ENCODE measurements around the gene GSX2.

GSX2 gene

DNA sequence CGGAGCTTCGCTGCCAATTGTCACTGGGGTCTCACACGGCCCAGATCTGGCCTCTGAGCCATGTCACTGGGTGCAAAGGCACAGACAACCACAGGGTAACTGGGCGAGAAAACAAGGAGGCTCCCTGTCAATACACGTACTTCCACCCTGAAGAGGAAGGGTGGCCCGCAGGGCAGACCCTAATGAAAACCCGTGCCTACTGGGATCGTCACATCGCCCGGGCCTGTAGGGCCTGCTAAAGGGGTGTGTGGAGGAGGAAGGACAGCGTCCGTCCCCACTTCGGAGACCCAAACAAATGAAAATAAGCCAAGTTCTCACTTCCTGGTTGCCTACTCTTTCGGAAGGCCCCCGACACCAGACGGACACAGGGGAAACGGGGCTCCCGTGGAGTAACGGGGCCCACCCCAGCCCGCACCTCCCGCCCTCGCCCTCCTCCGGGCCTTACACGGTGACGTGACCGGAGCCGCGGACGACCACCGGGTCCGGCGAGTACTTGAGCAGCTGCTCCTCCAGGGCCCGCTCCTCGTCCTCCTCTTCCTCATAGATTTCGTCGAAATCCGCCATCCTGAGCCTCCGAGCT, 36.1 kb upstream of the GSX2 start:
- Histone ChIP-seq H3K9ac (ENCODE audit: low read depth, low read length) (peak overlapping the region; percentile 26), H3K9me3 (ENCODE audit: control insufficient read depth, insufficient read depth, low read length) (no peaks in the 10 kb centered on the region), H3K4me3 (ENCODE audit: low read depth, low read length) (peak overlapping the region; percentile 71), H3K27me3 (ENCODE audit: control insufficient read depth, insufficient read depth, low read length) (peaks cover 12% of the 10 kb centered on the region), H3K4me1 (ENCODE audit: control insufficient read depth, insufficient read depth, low read length) (peaks cover 3% of the 10 kb centered on the region), H3K36me3 (ENCODE audit: control insufficient read depth, insufficient read depth, low read length) (no peaks in the 10 kb centered on the region)

- Histone ChIP-seq H3K4me3 (ENCODE audit: low read depth, low read length) (peak within 1 kb of the TSS; percentile 79), H3K4me1 (ENCODE audit: control insufficient read depth, insufficient read depth, low read length) (peaks cover 3% of the 10 kb centered on the region), H3K36me3 (ENCODE audit: control insufficient read depth, insufficient read depth, low read length) (no peaks in the 10 kb centered on the region), H3K9me3 (ENCODE audit: control insufficient read depth, insufficient read depth, low read length) (no peaks in the 10 kb centered on the region), H3K27me3 (ENCODE audit: control insufficient read depth, insufficient read depth, low read length) (peaks cover 12% of the 10 kb centered on the region), H3K9ac (ENCODE audit: low read depth, low read length) (peak within 1 kb of the TSS; percentile 26)
Measured at GRCh38 chr4:54064317-54065111, 35.4 kb upstream of the GSX2 start, which contains the start of gene CHIC2. Gene CHIC2 (minus strand): TSS chr4:54064605. CDS start chr4:54064300, 305 bp downstream.

GRCh38 chr4:54065282-54066087, 34.5 kb upstream of the GSX2 start:
- Histone ChIP-seq H3K4me1 (ENCODE audit: control insufficient read depth, insufficient read depth, low read length) (peaks cover 3% of the 10 kb centered on the region), H3K36me3 (ENCODE audit: control insufficient read depth, insufficient read depth, low read length) (no peaks in the 10 kb centered on the region), H3K9ac (ENCODE audit: low read depth, low read length) (no peak overlapping the region), H3K9me3 (ENCODE audit: control insufficient read depth, insufficient read depth, low read length) (no peaks in the 10 kb centered on the region), H3K27me3 (ENCODE audit: control insufficient read depth, insufficient read depth, low read length) (peaks cover 12% of the 10 kb centered on the region), H3K4me3 (ENCODE audit: low read depth, low read length) (peak overlapping the region; percentile 79)

GRCh38 chr4:54066088-54066415, 33.9 kb upstream of the GSX2 start:
- H3K9me3 ChIP-seq (ENCODE audit: control insufficient read depth, insufficient read depth, low read length): no peaks in the 10 kb centered on the region
- H3K9ac ChIP-seq (ENCODE audit: low read depth, low read length): no peak overlapping the region
- no peaks in the 10 kb centered on the region for H3K36me3 ChIP-seq (ENCODE audit: control insufficient read depth, insufficient read depth, low read length)
- H3K27me3 ChIP-seq (ENCODE audit: control insufficient read depth, insufficient read depth, low read length): peaks cover 12% of the 10 kb centered on the region
- H3K4me1 ChIP-seq (ENCODE audit: control insufficient read depth, insufficient read depth, low read length): peaks cover 3% of the 10 kb centered on the region
- no peak overlapping the region for H3K4me3 ChIP-seq (ENCODE audit: low read depth, low read length)

DNA sequence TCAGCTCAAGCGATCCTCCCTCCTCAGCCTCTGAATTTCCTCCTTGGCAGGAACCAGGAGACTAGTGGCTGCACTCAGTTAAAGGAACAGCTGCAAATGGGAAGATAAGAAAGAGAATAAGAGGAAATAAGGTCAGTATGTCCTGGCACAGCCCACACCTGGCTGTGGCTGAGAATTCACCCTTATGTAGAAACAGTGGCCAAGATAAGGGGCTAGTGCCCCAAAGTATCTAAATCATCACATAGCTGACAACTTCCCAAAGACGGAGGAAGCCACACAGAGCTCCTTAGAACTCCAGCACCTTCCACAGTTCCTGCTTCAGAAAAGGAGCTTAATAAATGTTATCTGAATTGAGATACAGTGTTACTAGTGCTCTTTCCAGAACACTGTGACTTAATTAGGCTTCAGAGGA, 33.2 kb upstream of the GSX2 start:
- Histone ChIP-seq H3K4me1 (ENCODE audit: control insufficient read depth, insufficient read depth, low read length) (peaks cover 3% of the 10 kb centered on the region), H3K4me3 (ENCODE audit: low read depth, low read length) (no peak overlapping the region), H3K9me3 (ENCODE audit: control insufficient read depth, insufficient read depth, low read length) (no peaks in the 10 kb centered on the region), H3K27me3 (ENCODE audit: control insufficient read depth, insufficient read depth, low read length) (peaks cover 12% of the 10 kb centered on the region), H3K36me3 (ENCODE audit: control insufficient read depth, insufficient read depth, low read length) (no peaks in the 10 kb centered on the region), H3K9ac (ENCODE audit: low read depth, low read length) (no peak overlapping the region)

DNA sequence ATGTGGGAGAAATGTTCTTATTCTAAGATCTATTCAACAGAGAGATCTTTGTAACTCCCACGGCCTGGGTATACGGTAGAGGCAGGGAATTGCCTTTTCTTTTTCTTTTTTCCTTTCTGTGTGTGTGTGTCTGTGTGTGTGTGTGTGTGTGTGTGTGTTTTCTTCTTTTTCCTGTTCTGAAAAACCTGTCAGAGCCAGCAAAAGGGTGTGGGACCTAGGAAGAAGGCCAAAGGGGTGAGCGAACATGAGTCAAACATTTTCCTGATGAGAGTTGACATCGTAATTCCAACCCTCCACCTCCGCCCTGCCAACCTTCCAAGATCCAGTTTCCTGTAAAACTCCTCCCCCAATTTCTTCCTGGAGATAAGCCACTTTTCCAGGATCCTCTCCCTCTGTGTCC, 32.8 kb upstream of the GSX2 start:
- Histone ChIP-seq H3K4me3 (ENCODE audit: low read depth, low read length) (no peak overlapping the region), H3K27me3 (ENCODE audit: control insufficient read depth, insufficient read depth, low read length) (peaks cover 12% of the 10 kb centered on the region), H3K4me1 (ENCODE audit: control insufficient read depth, insufficient read depth, low read length) (peaks cover 3% of the 10 kb centered on the region), H3K36me3 (ENCODE audit: control insufficient read depth, insufficient read depth, low read length) (no peaks in the 10 kb centered on the region), H3K9ac (ENCODE audit: low read depth, low read length) (no peak overlapping the region), H3K9me3 (ENCODE audit: control insufficient read depth, insufficient read depth, low read length) (no peaks in the 10 kb centered on the region)

GRCh38 chr4:54073271-54073880, 26.6 kb upstream of the GSX2 start:
- Histone ChIP-seq H3K9ac (ENCODE audit: low read depth, low read length) (no peak overlapping the region), H3K9me3 (ENCODE audit: control insufficient read depth, insufficient read depth, low read length) (no peaks in the 10 kb centered on the region), H3K4me1 (ENCODE audit: control insufficient read depth, insufficient read depth, low read length) (no peaks in the 10 kb centered on the region), H3K4me3 (ENCODE audit: low read depth, low read length) (no peak overlapping the region), H3K36me3 (ENCODE audit: control insufficient read depth, insufficient read depth, low read length) (no peaks in the 10 kb centered on the region), H3K27me3 (ENCODE audit: control insufficient read depth, insufficient read depth, low read length) (no peaks in the 10 kb centered on the region)

DNA sequence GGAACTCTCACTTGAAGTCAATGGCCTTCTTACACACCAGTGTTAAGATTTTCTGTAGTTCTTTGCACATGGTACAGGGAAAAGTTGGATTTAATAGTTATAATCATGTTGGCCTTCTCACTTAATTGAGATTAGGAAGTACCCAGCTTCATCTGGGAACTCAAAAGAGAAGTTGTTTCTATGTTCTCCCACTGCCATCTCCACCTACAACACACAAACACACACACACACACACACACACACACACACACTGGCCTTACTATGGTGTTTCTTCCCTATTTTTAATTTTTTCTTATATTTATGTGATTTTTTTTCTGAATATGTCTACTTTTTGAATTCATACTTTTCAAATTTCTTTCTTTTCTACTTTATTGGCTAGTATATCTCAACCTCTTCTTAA, 25.6 kb upstream of the GSX2 start:
- Histone ChIP-seq H3K27me3 (ENCODE audit: control insufficient read depth, insufficient read depth, low read length) (no peaks in the 10 kb centered on the region), H3K9ac (ENCODE audit: low read depth, low read length) (no peak overlapping the region), H3K36me3 (ENCODE audit: control insufficient read depth, insufficient read depth, low read length) (no peaks in the 10 kb centered on the region), H3K9me3 (ENCODE audit: control insufficient read depth, insufficient read depth, low read length) (no peaks in the 10 kb centered on the region), H3K4me1 (ENCODE audit: control insufficient read depth, insufficient read depth, low read length) (no peaks in the 10 kb centered on the region), H3K4me3 (ENCODE audit: low read depth, low read length) (no peak overlapping the region)

GRCh38 chr4:54076673-54077072, 23.3 kb upstream of the GSX2 start:
- Histone ChIP-seq H3K27me3 (ENCODE audit: control insufficient read depth, insufficient read depth, low read length) (no peaks in the 10 kb centered on the region), H3K9me3 (ENCODE audit: control insufficient read depth, insufficient read depth, low read length) (no peaks in the 10 kb centered on the region), H3K4me1 (ENCODE audit: control insufficient read depth, insufficient read depth, low read length) (no peaks in the 10 kb centered on the region), H3K4me3 (ENCODE audit: low read depth, low read length) (no peak overlapping the region), H3K36me3 (ENCODE audit: control insufficient read depth, insufficient read depth, low read length) (no peaks in the 10 kb centered on the region), H3K9ac (ENCODE audit: low read depth, low read length) (no peak overlapping the region)

GRCh38 chr4:54077812-54078211, 22.2 kb upstream of the GSX2 start:
- no peak overlapping the region for H3K4me3 ChIP-seq (ENCODE audit: low read depth, low read length)
- no peaks in the 10 kb centered on the region for H3K36me3 ChIP-seq (ENCODE audit: control insufficient read depth, insufficient read depth, low read length)
- H3K27me3 ChIP-seq (ENCODE audit: control insufficient read depth, insufficient read depth, low read length): no peaks in the 10 kb centered on the region
- no peaks in the 10 kb centered on the region for H3K9me3 ChIP-seq (ENCODE audit: control insufficient read depth, insufficient read depth, low read length)
- H3K9ac ChIP-seq (ENCODE audit: low read depth, low read length): no peak overlapping the region
- no peaks in the 10 kb centered on the region for H3K4me1 ChIP-seq (ENCODE audit: control insufficient read depth, insufficient read depth, low read length)

GRCh38 chr4:54082168-54082567, 17.8 kb upstream of the GSX2 start:
- Histone ChIP-seq H3K36me3 (ENCODE audit: control insufficient read depth, insufficient read depth, low read length) (no peaks in the 10 kb centered on the region), H3K9me3 (ENCODE audit: control insufficient read depth, insufficient read depth, low read length) (no peaks in the 10 kb centered on the region), H3K9ac (ENCODE audit: low read depth, low read length) (no peak overlapping the region), H3K27me3 (ENCODE audit: control insufficient read depth, insufficient read depth, low read length) (peaks cover 7% of the 10 kb centered on the region), H3K4me3 (ENCODE audit: low read depth, low read length) (no peak overlapping the region), H3K4me1 (ENCODE audit: control insufficient read depth, insufficient read depth, low read length) (no peaks in the 10 kb centered on the region)
